VCaP (cell line): ENCODE measurements around the gene PLAA.

Experiments used
- H3K27ac ChIP-seq: fragments of 450-650 bp; 2 replicates; pipeline ENCODE4 v1.5.1; 2017
- TF ChIP-seq, protein P1 (sequence below): fragments of 450-650 bp; conservative IDR thresholded peaks from 2 replicates; pipeline ENCODE4 v1.5.1; 2017; ENCODE audit warnings: mild to moderate bottlenecking, moderate library complexity

PLAA gene

DNA sequence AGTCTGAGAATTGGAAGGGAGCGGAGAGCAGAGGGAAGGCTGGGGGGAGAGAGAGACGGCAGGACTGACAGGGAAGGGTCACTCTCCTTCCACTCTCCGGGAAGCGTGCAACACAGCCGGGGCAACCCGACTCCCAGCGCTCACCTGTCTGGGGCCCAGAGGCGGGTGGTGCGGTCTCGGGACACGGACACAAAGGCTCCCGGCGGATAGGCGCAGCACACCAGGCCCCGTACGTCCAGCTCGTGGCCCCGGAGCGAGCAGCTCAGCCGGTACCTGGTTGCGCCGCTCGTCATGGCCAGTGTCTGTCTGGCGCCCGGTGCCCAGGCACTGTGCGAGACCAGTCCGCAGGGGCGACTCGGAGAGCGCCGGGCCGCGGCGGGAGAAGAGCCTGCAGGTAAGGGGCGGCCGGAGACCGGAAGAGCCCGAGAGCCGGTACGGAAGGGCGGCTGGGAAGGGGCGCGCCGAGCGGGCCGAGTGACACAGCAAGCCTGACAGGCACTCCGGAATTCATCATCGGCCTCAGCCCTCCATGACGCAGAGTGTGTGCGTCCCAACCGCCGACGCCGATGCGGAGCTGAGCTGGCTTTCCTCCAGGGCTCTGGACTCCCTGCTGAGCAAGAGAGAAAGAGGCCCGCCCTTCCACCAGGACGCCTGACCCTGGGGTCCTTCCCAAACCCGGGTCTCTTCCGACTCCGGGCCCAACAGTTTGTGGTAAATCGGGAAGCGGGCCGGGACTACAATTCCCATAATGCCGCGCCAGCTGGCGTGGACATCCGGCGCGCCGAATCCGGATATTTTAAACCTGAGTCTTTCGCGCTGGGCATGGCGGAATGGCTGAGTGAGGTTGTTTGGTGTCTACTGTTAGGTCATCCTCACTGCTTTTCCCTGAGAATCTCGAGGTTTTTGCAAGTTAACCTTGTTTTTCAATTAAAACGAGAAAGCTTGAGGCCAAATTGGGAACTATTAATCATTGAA lies at the start of gene PLAA:
TSS of gene PLAA (minus strand) at position 490 of the 975 bp plus-strand sequence. CDS start at position 293, 197 bp downstream.
- TF ChIP-seq, protein P1, sequence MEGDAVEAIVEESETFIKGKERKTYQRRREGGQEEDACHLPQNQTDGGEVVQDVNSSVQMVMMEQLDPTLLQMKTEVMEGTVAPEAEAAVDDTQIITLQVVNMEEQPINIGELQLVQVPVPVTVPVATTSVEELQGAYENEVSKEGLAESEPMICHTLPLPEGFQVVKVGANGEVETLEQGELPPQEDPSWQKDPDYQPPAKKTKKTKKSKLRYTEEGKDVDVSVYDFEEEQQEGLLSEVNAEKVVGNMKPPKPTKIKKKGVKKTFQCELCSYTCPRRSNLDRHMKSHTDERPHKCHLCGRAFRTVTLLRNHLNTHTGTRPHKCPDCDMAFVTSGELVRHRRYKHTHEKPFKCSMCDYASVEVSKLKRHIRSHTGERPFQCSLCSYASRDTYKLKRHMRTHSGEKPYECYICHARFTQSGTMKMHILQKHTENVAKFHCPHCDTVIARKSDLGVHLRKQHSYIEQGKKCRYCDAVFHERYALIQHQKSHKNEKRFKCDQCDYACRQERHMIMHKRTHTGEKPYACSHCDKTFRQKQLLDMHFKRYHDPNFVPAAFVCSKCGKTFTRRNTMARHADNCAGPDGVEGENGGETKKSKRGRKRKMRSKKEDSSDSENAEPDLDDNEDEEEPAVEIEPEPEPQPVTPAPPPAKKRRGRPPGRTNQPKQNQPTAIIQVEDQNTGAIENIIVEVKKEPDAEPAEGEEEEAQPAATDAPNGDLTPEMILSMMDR: peak; percentile 52; the same call in 1 of the 2 replicates
- peak within 1 kb of the TSS; percentile 98 for H3K27ac ChIP-seq

DNA sequence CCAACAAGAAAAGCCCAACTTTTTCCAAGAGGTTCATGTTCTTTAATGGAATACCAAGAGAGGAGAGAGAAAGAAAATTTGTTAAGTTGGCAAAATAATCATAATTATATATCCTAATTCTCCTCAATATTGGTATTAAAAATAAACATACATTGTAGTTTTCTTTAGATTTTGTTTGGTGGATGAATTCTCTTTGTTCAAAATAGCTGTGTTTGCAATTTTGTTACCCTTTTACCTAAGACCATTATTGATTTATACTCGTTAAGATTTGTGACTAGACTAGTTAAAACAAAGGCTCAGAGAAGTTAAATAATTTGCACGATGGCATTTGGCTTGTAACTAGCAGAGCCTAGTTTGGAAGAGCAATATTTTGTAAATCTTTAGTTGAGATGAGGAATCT lies 48.8 kb upstream of the PLAA start:
- no peak overlapping the region for H3K27ac ChIP-seq
- TF ChIP-seq, protein P1: no peak

DNA sequence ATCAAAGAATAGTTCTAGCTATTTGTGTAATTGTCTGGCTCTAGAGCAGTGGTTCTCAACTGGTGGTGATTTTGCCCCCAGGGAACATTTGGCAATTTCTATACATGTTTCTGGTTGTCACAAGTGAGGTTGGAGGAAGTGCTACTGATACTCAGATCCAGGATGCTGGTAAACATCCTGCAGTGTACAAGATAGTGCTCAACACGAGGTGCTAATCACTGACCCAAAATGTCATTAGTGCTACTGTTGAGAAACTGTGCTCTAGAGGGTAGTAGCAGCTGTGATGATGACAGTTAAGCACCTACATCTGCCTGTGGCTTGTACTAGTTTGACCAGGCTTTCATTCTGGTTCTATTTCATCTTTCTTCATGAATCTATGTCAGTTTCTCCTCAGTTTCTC lies 36.3 kb upstream of the PLAA start:
- TF ChIP-seq, protein P1: no peak
- no peak overlapping the region for H3K27ac ChIP-seq

DNA sequence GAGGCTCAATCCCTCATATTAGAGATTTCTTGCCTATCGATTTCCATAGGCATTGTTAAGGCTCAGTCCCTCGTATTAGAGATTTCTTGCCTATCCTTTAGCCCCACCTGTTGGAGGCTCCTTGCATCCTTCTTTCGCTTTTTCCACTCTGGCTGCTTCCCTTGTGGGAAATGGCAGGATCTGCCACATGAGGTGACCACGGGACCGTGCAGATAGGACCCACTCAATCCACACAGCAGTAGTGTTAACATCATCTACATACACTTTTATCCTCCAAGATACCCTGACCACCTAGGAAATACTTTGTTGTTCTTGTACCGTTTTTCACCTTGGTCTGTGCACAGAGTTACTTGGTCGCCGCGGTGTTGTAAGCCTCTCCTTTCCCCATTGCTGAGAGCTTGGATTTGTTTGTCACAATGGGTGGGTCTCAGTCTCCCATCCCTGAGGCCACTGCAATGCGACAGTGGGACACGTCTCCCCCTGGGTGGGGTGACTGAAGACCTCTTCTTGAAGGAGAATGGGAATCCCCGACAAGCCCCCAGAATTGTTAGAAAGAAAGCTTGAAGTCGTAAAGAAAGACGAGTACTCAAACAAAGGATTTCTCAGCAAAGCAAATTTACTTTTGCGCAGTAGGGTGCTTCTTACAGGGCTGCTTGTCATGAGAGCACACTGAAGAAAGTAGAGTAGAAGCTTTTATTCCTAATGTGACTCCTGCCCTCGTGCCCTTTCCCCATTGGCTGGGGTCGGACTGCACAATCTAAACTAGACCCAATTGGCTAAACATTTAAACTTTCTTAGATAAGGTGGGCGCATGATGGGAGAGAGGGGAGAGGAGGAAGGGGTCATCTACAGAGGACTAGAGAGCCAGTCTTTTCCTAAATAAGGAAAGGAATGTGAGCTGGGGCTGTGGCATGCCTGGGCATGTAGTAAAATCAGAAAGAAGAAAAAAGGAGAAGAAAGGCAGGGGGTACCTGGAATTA lies 29.0 kb upstream of the PLAA start:
- H3K27ac ChIP-seq: no peak overlapping the region

DNA sequence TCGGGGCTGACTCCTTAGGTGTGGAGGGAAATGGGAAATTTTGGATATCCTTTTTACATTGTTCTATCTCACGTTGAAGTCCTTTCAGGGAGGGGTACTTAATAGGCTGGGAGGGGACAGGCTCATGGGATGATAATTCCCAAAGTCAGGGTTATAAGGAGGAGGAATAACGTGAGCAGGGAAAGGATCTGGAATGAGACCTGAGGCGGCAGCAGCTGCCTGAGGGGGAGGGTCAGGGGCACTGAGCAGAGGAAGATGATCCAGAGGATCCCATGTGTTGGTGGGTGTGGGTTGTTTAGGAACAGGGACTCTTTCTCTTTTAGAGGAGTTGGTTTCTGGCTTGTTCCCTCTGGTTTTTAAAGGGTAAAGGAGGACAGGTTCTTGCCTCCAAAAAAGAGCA lies 27.9 kb upstream of the PLAA start:
- TF ChIP-seq, protein P1: no peak
- no peak overlapping the region for H3K27ac ChIP-seq

More for the DNA sequence above, 29.0 kb upstream of the PLAA start:
- TF ChIP-seq, protein P1: peak; percentile 67

DNA sequence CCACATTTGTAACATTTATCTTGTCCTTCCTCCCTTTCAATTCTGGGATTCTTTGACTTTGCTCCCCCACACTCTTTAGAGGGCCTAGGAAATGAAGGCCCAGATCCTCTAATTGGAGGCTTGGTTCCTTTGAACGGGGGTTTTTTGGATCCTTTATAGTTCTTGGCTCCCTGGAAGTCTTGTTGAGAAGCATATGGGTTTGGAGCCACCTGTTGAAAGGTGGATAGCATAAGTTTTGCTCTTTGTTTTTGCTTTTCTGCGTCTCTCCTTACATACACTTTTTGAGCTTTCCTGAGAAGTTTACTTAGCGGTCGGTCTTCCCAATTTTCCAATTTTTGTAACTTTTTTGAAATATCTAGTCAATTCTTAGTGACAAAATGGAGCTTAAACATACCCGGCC lies 26.9 kb upstream of the PLAA start:
- TF ChIP-seq, protein P1: no peak
- no peak overlapping the region for H3K27ac ChIP-seq

DNA sequence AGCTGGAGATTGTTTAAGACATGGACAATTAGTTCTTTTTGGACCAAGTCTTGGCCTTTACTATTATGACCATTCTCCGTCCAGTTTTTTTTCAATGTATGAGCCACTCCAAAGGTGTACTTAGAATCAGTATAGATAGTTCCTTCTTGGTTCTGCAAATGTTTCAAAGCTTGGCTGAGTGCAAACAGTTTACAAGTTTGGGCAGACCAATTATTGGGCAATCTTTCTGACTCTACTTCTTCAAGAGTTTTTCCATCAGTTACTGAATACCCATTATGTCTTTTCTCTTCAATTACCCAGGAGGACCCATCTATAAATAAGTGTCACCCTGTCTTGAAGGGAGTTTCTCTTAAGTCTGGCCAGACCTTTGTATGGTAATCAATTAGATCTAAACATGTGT lies 24.7 kb upstream of the PLAA start:
- no peak overlapping the region for H3K27ac ChIP-seq
- TF ChIP-seq, protein P1: no peak
